GM21619 (cell line): ENCODE data around the gene SHISA7.
"Not testable (repeated sequence)": the region's sequence is repeated elsewhere in the genome, so short reads cannot be mapped to it uniquely, and the experiment has no call there.

ENCODE experiments used
- ATAC-seq: cut with Tn5 transposase; IDR thresholded peaks from one replicate; pipeline ENCODE4 v1.9.1; 2021; ENCODE audit not compliant: unreplicated experiment

SHISA7 gene

GRCh38 chr19:55421281-55421680 is 21.8 kb downstream of the SHISA7 start:
- ATAC-seq = not testable (repeated sequence)

GRCh38 chr19:55419624-55420236 is 23.4 kb downstream of the SHISA7 start:
- no peak for ATAC-seq

GRCh38 chr19:55419103-55419502 is 24.0 kb downstream of the SHISA7 start:
- ATAC-seq = no peak

GRCh38 chr19:55418185-55418584 is 24.9 kb downstream of the SHISA7 start:
- no peak for ATAC-seq

GRCh38 chr19:55410168-55410567 is 32.9 kb downstream of the SHISA7 start:
- ATAC-seq = no peak

GRCh38 chr19:55409179-55409578 is 33.9 kb downstream of the SHISA7 start:
- ATAC-seq = not testable (repeated sequence)

- no peak for ATAC-seq
These were observed 34.6 kb downstream of the SHISA7 start for GRCh38 chr19:55408533-55408872.

GRCh38 chr19:55407800-55408532 is 35.1 kb downstream of the SHISA7 start:
- peak; percentile 83 for ATAC-seq

GRCh38 chr19:55407550-55407799 is 35.6 kb downstream of the SHISA7 start, which contains the start of gene UBE2S:
TSS of gene UBE2S (minus strand) at chr19:55407788. CDS start at chr19:55407589, 199 bp downstream.
- ATAC-seq = peak; percentile 14

- no peak for ATAC-seq
These were observed 36.1 kb downstream of the SHISA7 start for GRCh38 chr19:55406826-55407549.

- ATAC-seq = no peak
These were observed 36.8 kb downstream of the SHISA7 start for GRCh38 chr19:55406091-55406825.

- ATAC-seq = no peak
These were observed 37.5 kb downstream of the SHISA7 start for GRCh38 chr19:55405638-55406037.

- no peak for ATAC-seq
These were observed 40.6 kb downstream of the SHISA7 start for GRCh38 chr19:55402509-55402908.

- not testable (repeated sequence) for ATAC-seq
These were observed 41.7 kb downstream of the SHISA7 start for GRCh38 chr19:55401390-55401789.

GRCh38 chr19:55400281-55401087 is 42.6 kb downstream of the SHISA7 start:
- no peak for ATAC-seq

- no peak for ATAC-seq
These were observed 44.7 kb downstream of the SHISA7 start for GRCh38 chr19:55398200-55398925.

- no peak for ATAC-seq
These were observed 50.0 kb downstream of the SHISA7 start for GRCh38 chr19:55392820-55393761.

- no peak for ATAC-seq
These were observed 51.1 kb downstream of the SHISA7 start for GRCh38 chr19:55391702-55392615.
